CD4-positive, alpha-beta T cell treated with Interleukin-21 for 1 hour (primary cell): ENCODE data around the gene DPYSL3.

Experiments used
- DNase-seq: peaks from one replicate; pipeline ENCODE4 v3.0.0-alpha.2; 2020

DPYSL3 gene

GRCh38 chr5:147434049-147434448 lies 75.8 kb downstream of the DPYSL3 start:
- DNase-seq, result no peak

DNA sequence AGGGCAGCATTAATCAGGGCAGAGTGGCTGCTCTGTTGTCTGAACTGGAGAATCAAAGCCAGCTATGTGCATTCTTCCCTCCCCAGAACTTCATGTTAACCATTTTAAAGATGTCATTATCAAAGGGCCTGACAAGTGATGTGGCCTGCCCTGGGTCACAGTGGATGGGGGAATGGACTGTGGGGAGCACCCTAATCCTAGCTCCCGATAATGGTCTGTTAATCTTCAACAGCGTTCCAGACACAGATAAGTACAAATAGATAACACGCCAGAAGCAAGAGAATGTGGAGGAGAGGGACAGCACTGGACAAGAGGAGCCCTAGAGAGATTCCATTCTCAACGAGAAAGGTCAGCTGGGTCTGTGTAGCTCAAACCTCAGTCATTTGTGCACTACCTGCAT lies 77.5 kb downstream of the DPYSL3 start:
- no peak for DNase-seq

- DNase-seq, result no peak
These were observed 78.3 kb downstream of the DPYSL3 start for GRCh38 chr5:147431586-147431985.

- DNase-seq, result no peak
These were observed 79.2 kb downstream of the DPYSL3 start for GRCh38 chr5:147430628-147431027.

GRCh38 chr5:147427521-147428401 lies 82.1 kb downstream of the DPYSL3 start:
- DNase-seq, result no peak

DNA sequence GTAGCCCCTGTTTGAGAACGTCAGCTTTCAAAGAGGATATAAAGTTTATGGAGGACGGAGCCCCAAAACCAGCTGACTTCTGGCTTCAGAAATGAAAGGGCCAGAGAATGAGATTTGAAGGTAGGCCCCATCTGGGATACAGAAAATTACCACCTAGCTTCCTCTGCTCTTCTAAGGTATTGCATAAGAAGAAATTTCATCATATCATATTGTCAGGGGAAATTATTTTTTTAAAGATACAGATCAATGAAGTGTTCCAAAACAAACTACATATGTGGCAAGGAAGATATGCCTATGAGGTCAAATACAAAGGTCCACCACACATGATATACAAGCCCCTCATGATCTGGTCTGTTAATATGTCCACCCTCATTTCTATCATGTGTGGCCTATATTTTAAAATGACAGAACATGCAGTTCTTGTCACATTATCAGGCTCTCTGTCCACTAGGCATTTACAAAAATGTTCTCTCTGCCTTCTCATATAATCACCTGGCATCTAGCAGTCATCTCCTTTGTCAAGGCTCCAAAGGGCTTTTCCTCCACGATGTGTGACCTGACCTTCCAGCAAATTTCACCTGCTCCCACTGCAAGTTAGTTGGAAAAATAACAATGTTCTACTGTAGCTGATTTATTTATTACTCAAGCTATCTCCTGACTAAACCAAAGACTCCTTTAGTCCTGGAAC lies 83.1 kb downstream of the DPYSL3 start:
- no peak for DNase-seq

DNA sequence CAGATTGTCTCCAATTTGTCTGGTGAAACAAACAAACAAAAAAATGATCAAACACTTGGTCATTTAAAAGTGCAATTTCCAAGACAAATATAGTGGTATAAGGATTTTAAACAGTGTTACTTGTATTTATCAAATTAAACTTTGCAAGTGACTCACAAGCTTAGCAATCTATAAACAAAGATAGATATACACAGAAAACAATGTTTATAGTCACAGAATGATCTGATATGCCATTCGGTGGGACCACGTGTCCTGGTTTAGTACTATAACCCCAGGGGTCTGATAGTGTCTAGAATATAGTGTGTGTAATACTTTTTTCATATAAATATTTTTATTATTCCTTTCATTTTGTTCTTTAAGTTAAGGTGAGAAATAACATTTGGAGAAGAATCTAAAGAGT lies 91.3 kb downstream of the DPYSL3 start:
- no peak for DNase-seq

GRCh38 chr5:147417135-147417813 lies 92.6 kb downstream of the DPYSL3 start:
- no peak for DNase-seq

GRCh38 chr5:147415651-147416050 lies 94.2 kb downstream of the DPYSL3 start:
- DNase-seq, result no peak

GRCh38 chr5:147413266-147413665 lies 96.6 kb downstream of the DPYSL3 start:
- DNase-seq, result no peak

DNA sequence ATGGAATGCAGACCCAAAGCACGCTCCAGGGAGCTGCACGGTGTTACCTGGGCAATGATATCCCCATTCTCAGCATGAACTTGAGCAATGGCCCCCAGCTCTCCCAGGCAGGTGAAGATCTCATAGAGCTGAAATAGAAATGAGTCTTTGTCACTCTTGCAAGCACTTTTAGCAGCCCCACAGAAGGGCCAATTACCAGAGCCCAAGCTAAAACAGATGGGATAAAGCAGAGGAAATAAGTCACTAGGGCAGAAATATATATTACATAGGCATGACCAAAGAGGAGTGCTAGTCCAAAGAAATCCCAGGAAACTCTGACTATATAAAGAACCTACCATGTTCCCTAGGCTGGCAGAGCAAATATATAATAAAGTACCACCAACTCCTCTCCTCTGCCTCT lies 97.3 kb downstream of the DPYSL3 start:
- DNase-seq, result no peak

- DNase-seq, result no peak
These were observed 98.2 kb downstream of the DPYSL3 start for GRCh38 chr5:147411359-147412319.

GRCh38 chr5:147410496-147411358 lies 99.1 kb downstream of the DPYSL3 start:
- no peak for DNase-seq

GRCh38 chr5:147408980-147409379 lies 100.9 kb downstream of the DPYSL3 start:
- no peak for DNase-seq

GRCh38 chr5:147407094-147407681 lies 102.7 kb downstream of the DPYSL3 start:
- no peak for DNase-seq

- no peak for DNase-seq
These were observed 103.2 kb downstream of the DPYSL3 start for GRCh38 chr5:147406636-147407035.

- DNase-seq, result no peak
These were observed 105.2 kb downstream of the DPYSL3 start for GRCh38 chr5:147404706-147405105.

DNA sequence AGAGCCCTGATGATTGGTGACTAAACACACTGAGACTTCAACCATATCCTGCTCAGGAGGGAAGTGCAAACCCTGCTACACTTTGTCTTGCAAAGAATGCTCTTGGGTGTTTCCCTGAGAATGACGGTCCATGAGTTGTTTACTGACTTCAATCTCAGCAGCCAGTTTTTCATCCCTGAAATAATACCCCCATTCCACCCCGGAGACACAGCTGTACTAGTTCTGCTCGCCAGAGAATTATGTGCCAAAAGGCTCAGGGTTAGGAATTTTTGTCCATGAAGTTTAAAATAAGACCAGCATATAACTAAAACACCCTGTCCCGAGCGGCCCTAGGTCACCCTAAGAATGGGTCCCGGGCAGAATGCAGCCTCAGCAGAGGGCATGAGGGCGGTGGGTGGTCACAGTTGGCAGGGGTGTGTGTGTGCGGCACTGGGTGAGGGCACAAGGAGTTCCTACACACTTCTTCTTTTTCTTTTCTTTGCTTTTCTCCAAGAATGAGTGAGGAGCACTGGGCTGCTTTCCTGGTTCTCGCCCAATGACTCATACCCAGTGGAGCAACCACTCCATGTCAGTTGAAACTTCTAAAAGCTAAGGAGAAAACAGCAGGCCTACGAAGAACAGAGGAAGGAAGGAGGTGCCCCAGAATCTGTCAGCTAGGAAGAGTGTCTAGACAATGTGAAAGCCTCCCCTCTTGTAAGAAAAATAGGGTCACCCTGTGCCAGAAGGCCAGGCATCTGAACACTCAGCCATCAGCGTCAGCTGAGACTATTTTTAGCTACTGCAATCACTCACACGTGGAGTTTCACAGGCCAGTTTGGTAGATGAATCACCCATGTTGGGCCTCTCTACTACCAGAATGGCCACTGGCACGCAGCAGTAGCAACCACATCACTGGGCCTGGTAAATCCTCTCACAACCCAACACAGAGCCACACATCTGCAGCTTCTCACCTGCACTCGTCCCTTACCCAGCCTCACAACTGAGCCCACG lies 105.9 kb downstream of the DPYSL3 start:
- DNase-seq, result no peak

GRCh38 chr5:147400881-147401280 lies 109.0 kb downstream of the DPYSL3 start:
- DNase-seq, result no peak
